HG02763 (cell line): Measurements from ENCODE around the gene SOX18.

ENCODE experiments used
- ATAC-seq: cut with Tn5 transposase; IDR thresholded peaks from one replicate; pipeline ENCODE4 v1.9.1; 2021; ENCODE audit warnings: mild to moderate bottlenecking, moderate library complexity; ENCODE audit not compliant: unreplicated experiment

Gene SOX18

DNA sequence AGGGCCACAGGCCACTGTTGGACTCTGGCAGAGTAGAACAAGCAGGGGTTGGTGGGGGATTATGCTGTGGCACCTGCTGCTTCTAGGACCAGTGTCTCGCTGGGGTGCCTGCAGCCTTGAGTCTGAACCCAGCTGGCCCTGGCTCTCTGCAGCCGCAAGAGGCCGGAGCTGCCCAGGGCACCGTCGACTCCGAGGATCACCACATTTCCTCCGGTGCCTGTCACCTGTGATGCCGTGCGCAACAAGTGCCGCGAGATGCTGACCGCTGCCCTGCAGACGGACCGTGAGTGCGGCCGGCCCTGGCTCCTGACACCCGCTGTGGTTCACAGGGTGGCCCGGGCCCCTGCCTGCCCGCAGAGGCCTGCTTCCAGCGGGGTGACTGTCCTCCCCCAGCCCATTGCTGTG, 19.8 kb upstream of the SOX18 start:
- no peak for ATAC-seq

DNA sequence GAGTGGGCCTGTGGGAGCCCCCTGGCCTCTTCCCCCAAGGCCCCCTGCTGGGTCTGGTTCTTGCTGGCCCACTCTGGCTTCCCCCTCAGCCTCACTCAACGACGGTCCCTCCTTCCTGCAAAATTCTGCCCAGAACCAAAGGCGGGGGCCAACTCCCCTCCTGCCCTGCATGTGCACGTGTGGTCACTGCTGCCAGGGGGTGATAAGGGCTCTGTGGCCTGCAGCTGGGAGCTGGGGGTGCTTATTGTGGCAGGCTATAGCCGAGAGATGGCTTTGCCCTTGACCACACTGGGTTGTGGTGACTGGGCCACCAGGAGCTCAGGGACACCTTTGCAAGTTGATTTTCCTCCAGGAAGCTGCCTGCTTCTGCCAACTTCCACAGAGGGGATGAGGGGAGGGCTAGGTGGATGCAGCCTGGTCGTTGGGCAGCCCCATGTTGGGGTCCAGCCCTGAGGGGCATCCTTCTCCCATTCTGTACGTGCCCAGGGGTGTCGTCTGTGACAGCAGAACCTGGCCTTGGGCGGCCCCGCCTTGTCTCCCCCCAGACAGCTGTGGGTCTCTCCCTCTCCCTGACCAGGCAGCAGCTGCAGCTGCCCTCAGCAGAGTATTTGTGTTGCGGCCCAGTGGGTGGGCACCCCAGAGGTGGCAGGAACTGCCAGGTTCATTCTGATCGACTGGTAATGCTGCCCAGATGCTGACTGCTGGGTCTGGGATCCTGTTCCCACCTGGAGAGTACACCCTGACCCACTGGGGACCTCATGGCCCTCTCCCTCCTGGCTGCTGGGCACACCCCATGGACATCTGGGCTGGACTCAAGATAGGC, 19.2 kb upstream of the SOX18 start:
- ATAC-seq: no peak

DNA sequence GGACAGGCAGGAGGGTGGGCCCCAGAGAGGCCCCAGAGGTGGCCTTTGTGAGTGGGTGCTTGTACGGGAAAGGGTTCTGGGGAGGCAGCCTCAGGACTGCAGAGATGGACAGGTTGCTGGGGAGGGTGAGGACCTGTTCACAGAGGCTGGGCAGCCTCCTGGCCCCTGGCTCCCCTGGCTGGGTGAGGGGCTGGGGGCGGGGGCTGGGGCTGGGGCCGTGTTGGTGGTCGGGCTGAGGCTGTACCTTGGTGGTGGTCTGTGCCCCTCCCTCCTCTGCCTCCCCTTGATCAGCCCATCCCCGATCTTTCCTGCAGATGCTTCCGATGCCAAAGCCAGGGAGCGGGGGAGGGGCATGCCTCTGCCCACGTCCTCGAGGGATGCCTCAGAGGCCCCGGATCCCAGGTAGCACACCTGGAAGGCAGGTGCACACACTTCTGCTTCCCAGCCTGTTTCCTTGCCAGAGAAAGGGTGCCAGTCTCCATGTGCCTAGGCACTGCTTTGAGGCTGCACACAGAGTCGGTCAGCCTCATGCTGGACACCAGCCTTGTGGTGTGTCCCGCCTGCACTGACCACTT, 18.4 kb upstream of the SOX18 start:
- no peak for ATAC-seq

DNA sequence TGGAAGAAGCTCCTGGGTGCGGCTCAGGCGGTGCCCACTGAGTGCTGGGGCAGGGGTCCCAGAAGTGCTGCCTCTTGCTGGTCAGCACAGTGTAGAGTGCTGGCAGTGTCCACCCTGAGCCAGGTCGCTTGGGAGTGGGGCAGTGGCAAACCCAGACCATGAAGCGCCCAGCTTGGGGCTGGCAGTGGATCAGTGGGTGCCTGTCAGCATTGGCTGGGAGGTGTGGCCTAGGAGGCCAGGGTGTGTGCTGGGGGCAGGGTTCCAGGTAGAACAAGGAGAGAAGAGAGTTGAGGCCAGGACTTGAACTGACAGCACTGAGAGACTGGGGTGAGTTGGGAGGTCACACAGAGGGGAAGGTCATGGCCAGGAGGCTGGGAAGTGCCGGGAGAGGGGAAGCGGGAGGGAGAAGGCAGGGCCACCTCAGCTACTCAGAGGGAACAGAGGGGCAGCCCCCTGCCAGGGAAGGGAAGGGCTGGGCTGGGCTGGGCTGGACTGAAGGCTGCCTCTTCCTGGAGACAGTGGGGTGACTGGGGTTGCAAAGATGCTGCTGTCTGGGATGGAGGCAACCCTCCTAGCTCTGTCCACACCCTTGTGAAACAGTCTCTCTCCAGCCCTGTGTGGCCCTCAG, 17.7 kb upstream of the SOX18 start:
- ATAC-seq: no peak

DNA sequence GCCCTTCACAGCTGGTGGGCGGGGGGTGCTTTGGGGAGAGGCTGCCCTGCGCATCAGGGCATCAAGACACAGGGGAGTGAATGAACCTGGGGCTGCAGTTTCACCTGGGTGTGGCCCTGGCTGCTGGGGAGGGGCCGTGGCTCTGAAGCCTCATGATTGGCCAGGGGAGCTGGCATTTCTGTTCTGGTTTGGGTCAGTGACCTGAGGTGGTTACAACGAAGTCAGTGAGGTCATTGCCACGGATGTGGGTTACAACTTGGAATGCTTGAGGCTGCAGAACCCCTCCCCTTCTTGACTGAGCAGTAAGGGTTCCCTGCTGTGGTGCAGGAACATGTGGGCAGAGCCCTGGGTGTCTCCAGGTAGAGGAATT, 16.5 kb upstream of the SOX18 start:
- ATAC-seq: no peak

DNA sequence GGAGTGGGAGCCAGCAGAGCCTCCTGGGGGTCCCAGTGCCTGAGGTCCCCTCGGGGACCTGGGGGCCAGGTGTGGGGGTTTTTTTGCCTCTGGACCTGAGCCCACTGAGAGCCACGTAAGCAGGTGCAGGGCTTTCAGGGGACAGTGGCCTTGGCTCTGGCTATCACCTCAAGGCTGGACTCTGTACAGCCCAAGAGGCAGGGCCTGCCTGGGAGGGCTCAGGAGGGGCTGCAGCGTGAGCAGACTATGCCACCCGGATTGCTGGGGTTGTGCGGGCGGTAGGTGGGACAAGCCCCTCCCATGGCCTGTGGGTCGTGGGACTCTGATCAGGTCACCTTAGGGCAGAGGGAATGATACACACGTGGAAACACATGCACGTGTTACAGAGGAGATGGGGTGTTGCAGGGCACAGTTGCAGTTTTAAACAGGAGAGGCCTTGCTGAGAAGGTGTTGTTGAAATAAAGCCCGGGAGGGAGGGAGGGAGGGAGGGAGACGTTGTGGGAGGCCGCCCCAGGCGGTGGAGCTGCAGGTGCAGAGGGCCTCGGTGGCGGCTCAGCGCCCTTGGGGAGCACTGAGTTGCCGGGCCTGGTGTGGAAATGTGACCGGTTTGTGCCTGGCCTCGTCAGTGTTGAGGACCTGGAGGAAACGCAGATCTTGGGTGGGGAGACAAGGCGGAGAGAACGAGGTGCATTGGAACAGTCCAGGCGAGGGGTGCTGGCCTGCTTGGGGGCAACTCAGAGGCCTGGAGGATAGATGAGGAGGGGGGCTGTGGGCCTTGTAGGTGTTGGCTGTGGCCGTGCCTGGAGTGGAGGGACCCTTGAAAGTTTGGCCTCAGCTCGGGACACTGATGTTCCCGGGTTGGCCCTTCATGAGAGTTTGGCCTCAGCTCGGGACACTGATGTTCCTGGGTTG, 15.9 kb upstream of the SOX18 start:
- no peak for ATAC-seq

DNA sequence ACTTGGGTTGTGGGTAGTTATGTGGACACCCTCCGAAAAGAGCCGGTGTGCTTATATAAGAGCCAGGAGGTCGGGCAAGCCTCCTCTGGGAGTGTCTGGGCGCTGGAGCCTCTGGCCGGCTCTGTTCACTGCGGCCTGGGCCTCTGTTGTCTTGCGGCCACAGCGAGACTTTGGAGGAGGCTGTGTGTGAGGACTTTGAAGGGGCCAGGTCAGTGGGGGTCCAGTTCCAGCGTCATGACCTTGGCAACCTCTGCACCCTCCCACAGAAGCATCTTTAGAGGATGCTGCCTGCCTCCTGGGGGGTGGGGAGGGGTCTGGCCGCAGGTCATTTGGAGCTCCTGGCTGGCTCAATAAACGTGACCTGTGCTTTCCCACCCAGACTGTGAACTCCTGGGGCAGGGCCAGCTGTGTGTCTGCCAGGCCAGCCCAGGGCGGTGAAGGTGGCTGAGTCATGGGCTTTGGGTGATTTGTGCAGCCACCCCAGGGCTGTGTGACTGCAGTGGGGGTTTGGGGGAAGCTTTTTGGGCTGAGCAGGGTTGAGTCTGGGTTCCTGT, 14.8 kb upstream of the SOX18 start:
- ATAC-seq: no peak

DNA sequence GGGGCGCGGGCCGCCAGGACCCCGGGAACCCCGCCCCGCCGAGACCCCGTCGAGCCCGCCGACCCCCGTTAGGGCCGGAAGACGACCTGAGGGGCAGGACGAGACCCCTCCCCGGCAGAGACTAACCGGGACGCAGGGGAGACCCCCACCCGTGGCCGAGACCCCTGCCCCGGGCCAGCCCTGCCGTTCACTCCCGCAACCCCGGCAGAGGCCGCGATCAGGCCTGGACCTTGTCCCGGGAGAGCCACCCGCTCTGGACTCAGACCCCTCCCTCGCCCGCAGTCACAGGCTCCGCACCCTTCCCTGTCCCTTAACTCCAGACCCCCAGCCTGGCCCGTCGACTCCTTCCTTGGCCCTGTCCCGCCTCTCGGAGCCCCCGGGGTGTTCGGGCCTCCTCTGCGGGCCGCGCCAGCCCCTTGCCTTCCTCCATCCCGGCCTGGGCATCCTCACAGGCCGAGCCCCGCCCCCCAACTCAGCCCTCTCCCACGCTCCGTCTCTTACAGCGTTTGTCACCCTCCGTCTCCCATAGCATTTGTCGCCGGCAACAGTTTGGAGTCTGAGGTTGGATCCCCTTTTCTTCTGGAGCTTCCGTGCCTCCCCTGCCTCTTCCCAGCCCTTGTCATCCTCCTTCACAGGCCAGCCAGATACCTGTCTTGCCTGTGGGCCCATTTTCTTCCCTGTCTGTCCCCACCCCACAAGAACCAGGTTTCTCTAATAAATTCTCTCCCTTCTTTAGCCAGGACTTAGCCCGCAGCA, 14.1 kb upstream of the SOX18 start:
- no peak for ATAC-seq

DNA sequence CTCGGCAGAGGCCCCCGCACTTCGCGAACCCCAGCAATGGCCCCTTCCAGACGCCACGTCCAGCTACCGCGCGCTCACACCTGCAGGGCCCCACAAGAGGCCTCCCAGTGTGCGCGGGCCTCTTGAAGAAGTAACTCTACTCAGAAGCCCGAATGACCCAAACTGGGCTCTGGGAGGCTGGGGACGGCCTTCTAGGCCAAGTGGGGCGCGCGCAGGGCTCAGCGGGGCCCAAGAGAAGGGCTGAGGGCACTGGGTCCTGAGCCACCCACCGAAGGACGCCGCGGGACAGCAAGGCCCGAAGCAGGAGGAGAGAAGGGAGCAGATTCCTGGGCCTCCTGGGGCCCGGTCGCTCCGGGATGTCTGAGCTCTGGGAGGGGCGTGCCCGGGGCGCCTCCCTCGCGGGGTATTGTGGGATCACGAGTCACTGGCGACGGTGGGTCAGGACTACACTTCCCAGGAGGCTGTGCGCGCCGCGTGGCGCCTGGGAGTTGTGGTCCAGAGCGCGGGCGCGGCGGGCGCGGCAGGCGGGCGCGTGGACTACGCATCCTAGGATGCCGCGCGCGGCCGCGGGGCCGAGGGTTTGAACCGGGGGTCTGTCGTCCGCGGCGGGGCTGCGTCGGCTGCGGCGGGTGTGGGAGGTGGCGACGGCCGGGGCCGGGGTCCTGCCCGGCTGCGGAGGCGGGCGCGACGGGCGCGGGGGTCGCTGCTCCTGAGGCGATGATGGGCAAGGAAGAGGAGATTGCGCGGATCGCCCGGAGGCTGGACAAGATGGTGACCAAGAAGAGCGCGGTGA, 13.4 kb upstream of the SOX18 start, which contains the start of gene TCEA2:
Gene TCEA2 (plus strand): TSS at position 603 of the 793 bp plus-strand sequence. CDS start 115 bp downstream, at position 718.
- peak; percentile 83 for ATAC-seq

DNA sequence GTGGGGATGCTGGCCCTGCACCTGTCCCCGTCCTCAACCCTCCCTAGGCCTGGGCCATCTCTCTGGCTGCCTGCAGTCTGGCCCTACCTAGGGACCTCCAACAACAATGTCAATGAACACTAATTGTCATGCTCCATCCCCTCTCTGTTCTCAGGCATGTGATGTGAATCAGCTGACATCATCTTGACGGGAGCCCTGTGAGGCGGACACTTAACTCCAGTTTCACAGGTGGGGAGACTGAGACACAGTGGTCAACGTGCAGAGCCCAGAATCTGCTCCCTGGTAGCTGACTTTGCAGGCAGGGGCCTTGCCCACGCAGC, 12.8 kb upstream of the SOX18 start:
- no peak for ATAC-seq

DNA sequence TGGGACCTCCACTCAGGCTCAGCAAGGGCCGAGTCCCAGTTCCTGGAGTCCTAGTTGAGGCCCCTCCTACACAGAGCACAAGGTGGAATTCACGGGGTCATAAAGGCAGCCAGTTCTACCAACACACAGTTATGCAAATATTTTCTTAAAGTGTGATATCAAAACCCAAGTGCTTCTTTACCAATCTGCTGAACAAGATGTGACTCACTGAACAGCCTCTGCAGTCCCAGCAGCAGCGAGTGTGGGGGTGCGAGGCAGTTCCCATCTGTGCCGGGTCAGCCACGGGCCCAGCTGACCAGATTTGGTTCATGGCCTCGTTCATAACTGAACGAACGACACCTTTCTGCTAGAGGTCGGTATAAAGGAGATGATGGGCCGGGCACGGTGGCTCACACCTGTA, 9.1 kb upstream of the SOX18 start:
- no peak for ATAC-seq

DNA sequence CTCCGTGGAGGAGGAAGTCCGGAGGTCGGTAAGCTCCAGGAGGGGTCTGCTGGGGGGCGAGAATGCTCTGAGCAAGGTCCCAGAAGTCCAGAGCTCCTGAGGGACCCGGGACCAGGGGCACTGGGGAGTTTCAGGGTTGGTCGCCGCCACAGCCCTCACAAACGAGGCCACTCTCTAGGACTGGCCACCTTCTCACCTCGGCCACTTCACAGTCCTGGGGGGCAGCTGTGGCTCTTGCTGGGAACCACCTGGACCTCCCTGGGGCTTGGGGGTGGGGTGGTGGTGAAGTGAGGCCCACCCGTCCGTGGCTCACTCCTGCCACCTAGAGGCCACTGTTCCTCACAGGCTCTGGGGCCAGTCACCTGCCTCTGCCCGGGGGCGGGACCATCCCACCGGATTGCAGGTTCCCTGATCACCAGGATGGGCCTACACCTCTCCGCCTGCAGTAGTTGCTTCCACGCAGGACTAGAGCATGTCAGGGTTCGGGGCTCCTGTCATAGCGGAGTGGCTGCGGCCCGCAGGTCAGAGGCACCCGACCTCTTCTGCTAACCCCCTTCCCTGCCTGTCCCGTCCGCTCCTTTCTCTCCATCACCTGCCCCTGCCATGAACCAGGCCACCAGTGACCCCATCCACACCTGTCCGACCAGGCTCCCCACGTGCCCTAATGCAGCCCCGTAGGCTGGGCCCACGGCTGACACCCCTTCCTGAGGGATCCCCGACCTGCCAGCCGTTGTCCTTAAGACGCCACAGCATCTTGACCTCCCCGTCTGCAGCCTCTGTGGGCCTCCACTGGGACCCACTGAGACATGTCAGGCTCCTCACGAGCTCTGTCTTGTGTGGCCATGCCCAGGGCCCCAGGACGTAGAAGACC, 8.4 kb upstream of the SOX18 start:
- ATAC-seq: no peak

DNA sequence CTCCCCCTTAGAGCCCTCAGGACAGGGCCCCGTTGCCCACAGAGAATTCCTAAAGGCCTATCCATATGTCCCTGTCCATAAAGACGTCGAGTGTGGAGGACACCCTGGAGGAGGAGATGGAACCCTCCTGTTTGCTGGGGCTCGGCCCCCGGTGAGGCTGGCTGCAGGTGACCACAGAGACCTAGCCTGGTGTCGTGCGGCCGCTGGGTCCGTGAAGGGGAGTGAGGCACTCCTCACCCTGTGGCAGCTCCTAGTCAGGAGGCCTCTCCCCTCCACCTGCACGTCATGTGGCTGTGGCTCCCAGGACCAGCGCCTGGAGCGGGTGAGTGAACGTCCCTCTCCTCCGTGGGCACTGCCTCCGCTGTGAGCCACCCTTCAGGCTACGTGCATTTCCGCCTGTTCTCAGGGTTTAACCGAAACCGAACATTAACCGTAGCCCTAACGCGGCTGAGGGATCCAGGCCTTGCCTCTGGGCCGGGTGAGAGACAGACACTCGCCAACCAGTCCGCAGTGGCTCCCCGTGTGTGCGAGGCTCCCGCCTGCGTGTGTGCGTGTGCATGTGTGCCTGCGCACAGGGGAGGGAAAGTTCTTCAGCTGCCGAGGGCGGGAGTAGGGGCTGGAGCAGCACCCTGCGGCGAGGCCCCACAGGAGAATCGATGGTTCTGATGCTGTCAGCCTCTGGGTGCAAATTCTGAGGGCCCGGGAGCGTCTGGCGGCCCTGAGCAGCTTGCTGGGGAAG, 7.6 kb upstream of the SOX18 start:
- ATAC-seq: no peak

DNA sequence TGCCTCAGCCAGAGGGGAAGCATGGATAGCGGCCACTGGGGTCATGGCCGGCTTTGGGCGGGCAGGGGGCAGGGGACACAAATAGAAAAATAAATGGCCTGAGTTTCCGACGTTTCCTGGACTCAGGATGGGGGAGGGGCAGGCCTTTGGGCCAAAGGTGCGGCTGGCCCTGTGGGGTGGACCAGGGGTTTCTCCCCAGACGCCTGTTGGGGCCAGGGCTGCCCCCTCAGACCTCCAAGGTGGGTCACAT, 7.1 kb upstream of the SOX18 start:
- ATAC-seq: no peak

DNA sequence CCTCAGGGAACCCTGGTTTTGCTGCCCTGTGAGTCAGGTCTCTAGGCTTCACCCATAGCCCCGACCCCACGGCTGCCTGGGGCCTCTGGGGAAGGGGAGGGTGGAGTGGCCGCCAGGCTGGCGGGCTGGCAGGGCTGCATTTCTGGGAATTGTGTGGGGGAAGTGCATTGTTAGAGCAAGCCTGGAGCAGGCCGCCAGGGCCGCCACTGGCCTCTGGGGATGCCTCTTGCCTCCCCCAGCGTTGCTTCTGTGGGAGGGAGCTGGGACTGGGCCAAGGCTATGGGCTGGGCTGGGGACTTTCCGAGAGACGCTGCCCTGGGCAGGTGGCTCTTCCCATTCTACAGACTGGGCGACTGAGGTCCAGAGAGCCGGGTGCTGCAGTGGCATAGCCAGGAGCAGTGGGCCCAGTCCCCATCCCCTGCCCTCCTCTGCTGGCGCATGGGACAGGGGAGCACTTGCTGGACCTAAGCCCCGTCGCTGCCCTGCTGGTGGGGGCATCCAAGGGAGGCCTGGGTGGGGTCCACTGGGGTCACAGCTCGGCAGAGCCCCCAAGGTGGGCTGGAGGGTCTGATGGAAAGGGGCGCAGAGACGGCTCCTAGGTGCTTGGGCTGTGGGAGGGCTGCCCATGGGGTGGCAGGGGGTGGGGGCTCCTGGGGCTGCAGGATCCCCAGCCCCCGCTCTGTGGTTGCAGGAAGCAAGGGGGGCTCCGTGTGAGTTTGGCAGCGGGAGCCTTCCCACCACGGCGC, 6.6 kb upstream of the SOX18 start:
- ATAC-seq: no peak

DNA sequence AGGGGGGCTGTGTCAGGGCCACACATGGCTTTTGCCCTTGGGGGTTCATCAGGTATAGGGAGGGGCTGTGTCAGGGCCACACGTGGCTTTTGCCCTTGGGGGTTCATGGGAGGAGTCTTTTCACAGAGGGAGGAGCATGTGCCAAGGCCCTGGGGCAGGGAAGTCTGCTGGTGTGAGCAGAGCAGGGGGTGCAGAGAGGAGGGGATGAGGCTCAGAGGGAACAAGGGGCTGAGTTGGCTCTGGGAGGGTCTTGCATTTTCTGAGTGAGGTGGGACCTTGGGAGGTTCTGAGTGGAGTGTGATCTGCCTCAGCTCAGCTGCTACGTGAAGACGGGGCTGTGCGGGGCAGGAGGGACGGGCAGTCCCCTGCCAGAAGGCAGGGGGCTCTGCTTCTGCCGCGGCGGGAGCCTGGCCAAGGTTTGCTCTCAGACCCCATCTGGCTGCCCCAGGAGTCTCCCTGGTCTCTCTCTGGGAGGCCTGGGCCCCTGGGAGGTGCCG, 6.0 kb upstream of the SOX18 start:
- ATAC-seq: no peak
